Thoracic aorta (tissue), 2 donors: Measurements from ENCODE around the gene EEF1E1. TPM values are rescaled to one million over a fixed set of nuclear protein-coding genes. Genes with fewer than 3 reads are reported as not detected.
"Not testable (repeated sequence)": the region's sequence is repeated elsewhere in the genome, so short reads cannot be mapped to it uniquely, and the experiment has no call there.

Experiments used
- ATAC-seq: fragments of 150-250 bp; one replicate; pipeline ENCODE4 v1.8.0; 2017; ENCODE audit warnings: low read depth; ENCODE audit not compliant: insufficient number of reproducible peaks, low FRiP score
- DNase-seq: peaks from one replicate; pipeline ENCODE4 v3.0.0-alpha.2; 2020; ENCODE audit warnings: low spot score
- H3K27ac ChIP-seq, 2 donors: fragments of 200-600 bp; sonication (generic); 1 replicate in 1 of 2; 2 replicates in 1 of 2; pipeline ENCODE4 v1.5.1; 2016; ENCODE audit warnings: mild to moderate bottlenecking in 2 of 2, moderate library complexity in 2 of 2
- H3K27me3 ChIP-seq: fragments of 200-600 bp; sonication (generic); replicated peaks from 2 replicates; pipeline ENCODE4 v1.6.0; 2016; ENCODE audit warnings: mild to moderate bottlenecking; ENCODE audit not compliant: insufficient read depth
- H3K36me3 ChIP-seq: fragments of 200-600 bp; sonication (generic); one replicate; pipeline ENCODE4 v1.5.1; 2016
- H3K4me1 ChIP-seq, 2 donors: fragments of 200-600 bp; sonication (generic); 1 replicate in 1 of 2; 2 replicates in 1 of 2; pipeline versions ENCODE4 v1.5.1 to v1.6.0; 2016; ENCODE audit warnings: low read depth in 2 of 2, mild to moderate bottlenecking in 1 of 2; ENCODE audit not compliant: control insufficient read depth in 1 of 2
- H3K4me3 ChIP-seq: fragments of 200-600 bp; sonication (generic); 2 replicates; pipeline ENCODE4 v1.5.1; 2016; ENCODE audit warnings: mild to moderate bottlenecking
- H3K9me3 ChIP-seq: fragments of 200-600 bp; sonication (generic); 2 replicates; pipeline ENCODE4 v1.5.1; 2016
- CTCF ChIP-seq: fragments of 200-600 bp; sonication (generic); IDR thresholded peaks from one replicate; pipeline ENCODE4 v1.5.1; 2019; ENCODE audit warnings: antibody characterized with exemption
- total RNA-seq, 2 donors: library from RNA; depleted of rRNA; stranded (reverse); fragments of >200 nt; gene quantifications; one replicate each; pipeline versions ENCODE4 v1.1.0 to v1.2.3, GENCODE V29; 2016

Gene EEF1E1
- total RNA-seq, 2 donors from 2014 or later, result 26.8 to 52.8 TPM

GRCh38 chr6:8057263-8057662, 45.1 kb downstream of the EEF1E1 start:
- no peak for TF ChIP-seq CTCF
- H3K27me3 ChIP-seq, result no peaks in the 10 kb centered on the region
- DNase-seq (no peak), ATAC-seq (no peak)
- no peaks in the 10 kb centered on the region for H3K36me3 ChIP-seq
- peaks cover 0 to 11% of the 10 kb centered on the region in 2 donors for H3K4me1 ChIP-seq
- H3K27ac ChIP-seq, result no peak overlapping the region
- no peaks in the 10 kb centered on the region for H3K9me3 ChIP-seq
- no peak overlapping the region for H3K4me3 ChIP-seq

DNA sequence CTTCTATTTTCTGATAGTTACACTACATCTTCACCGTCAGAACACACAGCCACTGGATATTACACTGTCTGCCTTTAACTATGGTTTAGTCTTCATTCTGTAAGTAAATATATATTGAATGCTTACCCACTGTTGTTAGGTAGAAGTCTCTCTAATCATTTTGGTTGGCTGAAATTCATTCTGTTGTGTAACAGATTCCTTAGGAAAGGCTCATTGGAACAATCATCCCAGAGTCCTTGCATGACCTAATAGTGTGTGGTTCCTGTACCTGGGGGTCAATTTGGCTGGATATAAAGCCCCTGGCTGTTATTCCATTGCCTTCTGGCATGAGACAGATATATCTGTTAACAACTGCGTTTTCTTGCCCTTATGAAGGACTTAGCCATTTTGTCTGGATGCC, 48.1 kb downstream of the EEF1E1 start:
- Histone ChIP-seq H3K4me3 (no peak overlapping the region), H3K36me3 (no peaks in the 10 kb centered on the region), H3K27ac (no peak overlapping the region), H3K9me3 (no peaks in the 10 kb centered on the region), H3K27me3 (no peaks in the 10 kb centered on the region), H3K4me1 (peaks cover 0 to 8% of the 10 kb centered on the region in 2 donors)
- DNase-seq, result no peak
- TF ChIP-seq CTCF, result no peak
- ATAC-seq, result no peak

- ATAC-seq (no peak), DNase-seq (no peak)
- no peak for TF ChIP-seq CTCF
- Histone ChIP-seq H3K27ac (no peak overlapping the region), H3K9me3 (no peaks in the 10 kb centered on the region), H3K4me3 (no peak overlapping the region), H3K36me3 (peaks cover 4% of the 10 kb centered on the region), H3K4me1 (no peaks in the 10 kb centered on the region), H3K27me3 (no peaks in the 10 kb centered on the region)
These were observed 54.6 kb downstream of the EEF1E1 start for GRCh38 chr6:8047541-8048292.

- H3K27ac ChIP-seq, ATAC-seq: not testable (repeated sequence)
These were observed 56.6 kb downstream of the EEF1E1 start for GRCh38 chr6:8045769-8046168.

GRCh38 chr6:8043221-8043620, 59.1 kb downstream of the EEF1E1 start:
- Histone ChIP-seq H3K27ac (no peak overlapping the region), H3K36me3 (peaks cover 8% of the 10 kb centered on the region), H3K4me1 (no peaks in the 10 kb centered on the region), H3K27me3 (no peaks in the 10 kb centered on the region), H3K9me3 (no peaks in the 10 kb centered on the region), H3K4me3 (no peak overlapping the region)
- ATAC-seq (no peak), DNase-seq (no peak)
- no peak for TF ChIP-seq CTCF

More at GRCh38 chr6:8045769-8046168, 56.6 kb downstream of the EEF1E1 start:
- not testable (repeated sequence) for H3K4me1 ChIP-seq, H3K36me3 ChIP-seq, H3K9me3 ChIP-seq, H3K4me3 ChIP-seq, H3K27me3 ChIP-seq, DNase-seq
